Frontal cortex (tissue), 4 donors: ENCODE results near the gene LSM14B. TPM values are rescaled to one million over a fixed set of nuclear protein-coding genes. Genes with fewer than 3 reads are reported as not detected.
"Not testable (repeated sequence)": the region's sequence is repeated elsewhere in the genome, so short reads cannot be mapped to it uniquely, and the experiment has no call there.

Experiments used
- DNase-seq, 2 donors: peaks; one replicate each; pipeline ENCODE4 v3.0.0; 2012; ENCODE audit warnings: low spot score in 2 of 2
- FAIRE-seq: peaks from 2 replicates; lab custom pipeline; 2012; peaks lifted over from hg19 to GRCh38; lab: Jason Lieb, UNC
- total RNA-seq: library from RNA; depleted of rRNA; stranded (reverse); fragments of >200 nt; gene quantifications from one replicate; pipeline ENCODE4 v1.2.3, GENCODE V29; 2014
- donor health status: control.
- donor health status: control.
- donor health status: control.

LSM14B gene
- total RNA-seq, 1 donor from 2014 or later: 97.8 TPM

DNA sequence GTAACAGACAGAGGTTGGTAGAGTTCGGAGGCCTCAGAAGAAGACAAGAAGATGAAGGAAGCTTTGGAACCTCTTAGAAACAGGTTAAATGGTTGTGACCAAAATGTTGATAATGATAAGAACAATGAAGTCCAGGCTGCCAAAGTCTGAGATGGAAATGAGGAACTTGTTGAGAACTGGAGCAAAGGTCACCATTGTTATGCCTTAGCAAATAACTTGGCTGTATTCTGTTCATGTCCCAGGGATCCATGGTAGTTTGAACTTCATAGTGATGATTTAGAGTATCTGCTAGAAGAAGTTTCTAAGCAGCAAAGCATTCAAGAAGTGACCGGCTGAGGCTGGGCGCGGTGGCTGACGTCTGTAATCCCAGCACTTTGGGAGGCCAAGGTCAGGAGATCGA is 11.1 kb upstream of the LSM14B start:
- no peak for FAIRE-seq
- no peak for DNase-seq

DNA sequence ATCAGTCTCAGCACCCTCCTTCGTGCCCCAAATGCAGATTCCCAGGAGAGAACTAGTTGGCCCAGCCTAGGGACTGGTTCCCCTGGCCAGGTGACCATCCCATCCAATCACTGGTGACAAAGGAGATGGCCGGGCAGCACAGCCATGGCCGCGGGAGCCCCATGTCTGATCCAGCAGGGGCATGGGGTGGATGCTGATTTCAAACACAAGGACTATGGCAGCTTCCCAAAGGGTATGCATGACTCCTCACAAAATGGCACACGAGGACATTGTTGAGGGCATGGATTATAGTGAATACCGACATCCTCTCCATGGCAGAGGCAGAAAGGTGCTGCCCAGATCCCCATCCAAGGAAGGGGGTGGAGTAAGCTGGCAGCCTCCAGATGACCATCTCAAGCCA is 9.9 kb upstream of the LSM14B start:
- DNase-seq (no peak), FAIRE-seq (no peak)

DNA sequence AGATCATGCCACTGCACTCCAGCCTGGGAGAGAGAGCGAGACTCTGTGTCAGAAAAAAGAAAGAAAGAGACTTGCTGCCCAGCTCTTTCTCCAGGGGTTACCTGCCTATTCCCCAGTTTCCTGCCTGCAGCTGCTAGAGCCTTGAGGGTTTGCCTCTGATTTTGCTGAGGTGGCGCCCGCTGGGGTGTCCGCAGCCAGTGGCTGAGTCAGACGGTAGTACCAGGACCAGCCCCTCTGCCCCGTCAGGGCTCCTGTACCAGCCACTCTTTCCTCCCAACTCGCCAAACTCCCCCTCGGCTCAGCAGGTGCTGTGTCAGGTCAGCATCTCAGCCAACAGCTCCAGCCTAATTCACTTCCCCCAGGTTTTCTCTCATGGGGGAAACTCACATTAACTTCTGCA is 7.4 kb upstream of the LSM14B start:
- no peak for FAIRE-seq
- no peak for DNase-seq

DNA sequence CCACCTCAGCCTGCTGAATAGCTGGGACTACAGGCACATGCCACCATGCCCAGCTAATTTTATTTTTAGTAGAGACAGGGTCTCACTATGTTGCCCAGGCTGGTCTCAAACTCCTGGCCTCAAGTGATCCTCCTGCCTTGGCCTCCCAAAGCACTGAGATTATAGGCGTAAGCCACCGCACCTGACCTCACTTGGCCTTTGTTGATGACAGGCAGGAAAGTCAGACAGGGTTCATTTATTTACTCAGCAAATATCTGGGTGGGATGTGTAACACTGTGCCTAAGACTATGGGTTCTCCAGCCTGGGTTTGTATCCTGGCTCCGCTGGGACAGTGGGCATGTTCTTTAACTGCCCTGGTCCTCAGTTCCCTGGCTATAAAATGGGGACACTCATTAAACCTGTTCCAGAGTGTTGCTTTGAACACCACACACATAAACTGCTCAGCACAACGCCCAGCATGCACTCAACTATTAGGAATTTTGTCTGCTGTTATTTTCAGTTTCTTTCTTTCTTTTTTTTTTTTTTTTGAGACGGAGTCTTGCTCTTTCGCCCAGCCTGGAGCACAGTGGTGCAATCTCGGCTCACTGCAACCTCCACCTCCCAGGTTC is 6.4 kb upstream of the LSM14B start:
- not testable (repeated sequence) for DNase-seq, FAIRE-seq

DNA sequence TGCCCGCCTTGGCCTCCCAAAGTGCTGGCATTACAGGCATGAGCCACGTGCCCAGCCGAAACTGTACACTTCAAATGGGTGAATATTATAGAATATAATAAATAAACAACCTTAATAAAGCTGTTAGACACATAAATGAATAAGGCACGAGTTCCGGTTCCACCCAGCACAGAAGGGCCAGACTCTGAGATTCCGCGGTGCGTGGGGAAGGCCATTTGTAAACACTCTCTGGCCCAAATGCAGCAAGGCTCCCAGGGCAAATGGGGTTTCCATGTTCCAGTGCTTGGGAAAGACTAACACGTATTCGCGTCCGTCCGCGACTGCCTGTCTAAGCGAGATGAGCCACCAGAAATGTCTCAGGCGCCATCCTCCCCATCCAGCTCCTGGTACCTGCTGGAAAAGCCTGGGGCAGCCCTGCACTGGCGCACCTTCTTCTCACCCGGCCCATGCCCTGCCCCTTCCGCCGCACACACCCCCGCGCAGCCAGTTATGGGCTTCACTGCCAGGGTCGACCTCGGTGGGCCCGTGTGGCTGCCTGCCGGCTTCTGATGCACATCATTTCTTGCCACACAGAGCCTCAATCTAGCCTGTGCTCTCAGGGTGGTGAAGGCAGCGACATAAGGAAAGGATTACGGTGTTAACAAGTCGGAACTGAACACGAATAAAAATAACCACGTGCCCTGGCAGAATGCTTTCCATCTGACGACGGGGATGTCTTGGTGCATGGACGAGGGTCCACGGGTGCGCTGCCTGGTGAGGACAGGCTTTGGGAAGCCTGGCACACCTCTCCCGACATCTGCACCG is 5.5 kb upstream of the LSM14B start:
- no peak for FAIRE-seq
- DNase-seq: no peak

DNA sequence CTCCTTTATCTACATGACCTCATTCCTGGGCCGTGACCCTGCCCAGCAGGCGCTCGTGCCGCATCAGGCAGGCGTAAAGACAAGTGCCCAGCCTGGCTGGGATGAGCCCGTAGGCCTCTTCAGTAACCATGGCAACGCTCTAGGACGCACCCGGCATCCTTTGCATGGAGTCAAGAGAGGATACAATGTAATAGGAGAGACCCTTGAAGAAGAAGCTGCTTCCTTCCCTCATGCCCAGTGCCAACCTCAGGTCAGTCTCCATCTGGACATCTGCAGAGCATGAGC is 5.0 kb upstream of the LSM14B start:
- FAIRE-seq (no peak), DNase-seq (no peak)

DNA sequence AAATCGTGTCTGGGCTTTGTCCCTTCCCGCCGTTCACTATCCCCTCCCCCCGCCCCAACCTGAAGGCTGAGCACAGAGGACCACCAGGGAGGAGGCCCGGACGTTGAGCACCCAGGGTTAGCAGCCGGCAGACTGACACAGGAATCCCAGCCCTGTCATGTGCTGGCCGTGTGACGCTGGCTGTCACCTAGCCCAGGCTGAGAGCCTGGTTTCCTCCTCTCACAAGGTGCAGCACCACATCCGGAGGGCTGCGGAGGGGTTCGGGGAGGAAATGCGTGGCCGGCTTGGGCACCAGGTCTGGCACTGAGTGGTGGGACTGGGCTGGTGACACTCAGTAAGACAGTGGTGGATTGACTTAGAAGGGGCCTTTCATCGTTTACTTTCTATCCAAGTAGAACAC is 4.6 kb upstream of the LSM14B start:
- no peak for DNase-seq
- no peak for FAIRE-seq

DNA sequence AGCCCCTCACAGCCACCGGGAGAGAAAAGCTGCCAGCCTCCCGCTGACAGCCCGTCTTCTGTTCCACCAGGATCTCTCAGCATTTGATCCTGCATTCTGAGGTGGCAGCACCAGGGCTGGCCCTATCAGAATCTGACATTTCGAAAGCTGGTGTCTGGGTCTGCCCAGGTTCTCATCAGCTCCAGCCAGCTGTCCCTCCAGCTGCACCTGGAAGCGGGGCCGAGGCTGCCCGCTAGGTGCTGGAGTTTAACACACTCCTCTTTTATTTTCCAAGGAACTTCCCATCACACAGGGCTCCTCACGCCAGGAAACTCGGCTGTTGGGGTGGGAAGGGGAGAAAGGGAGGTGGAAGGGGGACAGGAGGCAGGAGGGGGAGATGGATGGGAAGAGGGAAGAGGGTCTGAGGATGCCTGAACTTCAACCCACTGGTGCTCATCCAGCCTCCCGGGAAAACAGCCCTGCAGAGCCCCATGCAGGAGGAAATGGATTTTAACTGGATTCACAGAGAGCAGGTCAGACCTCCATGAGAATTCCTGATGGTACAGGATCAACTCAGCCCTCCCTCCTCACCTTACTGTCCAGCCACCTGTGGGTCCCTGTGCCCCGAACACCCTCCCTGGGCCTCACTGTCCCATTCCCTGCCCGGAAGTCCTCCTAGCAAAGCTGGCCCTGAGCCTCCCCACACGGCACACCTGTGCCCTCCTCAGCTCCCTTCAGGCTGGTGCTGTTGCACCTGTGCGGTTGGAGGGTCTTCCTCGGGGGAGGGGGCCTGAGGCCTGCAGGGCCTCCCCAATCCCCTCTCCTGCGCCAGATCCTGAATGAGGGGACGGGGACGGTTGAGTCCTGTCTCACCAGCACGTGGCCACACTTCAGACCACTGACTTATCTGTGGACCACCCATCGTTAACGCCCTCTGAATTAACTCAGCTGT is 3.9 kb upstream of the LSM14B start:
- FAIRE-seq (no peak), DNase-seq (no peak)

DNA sequence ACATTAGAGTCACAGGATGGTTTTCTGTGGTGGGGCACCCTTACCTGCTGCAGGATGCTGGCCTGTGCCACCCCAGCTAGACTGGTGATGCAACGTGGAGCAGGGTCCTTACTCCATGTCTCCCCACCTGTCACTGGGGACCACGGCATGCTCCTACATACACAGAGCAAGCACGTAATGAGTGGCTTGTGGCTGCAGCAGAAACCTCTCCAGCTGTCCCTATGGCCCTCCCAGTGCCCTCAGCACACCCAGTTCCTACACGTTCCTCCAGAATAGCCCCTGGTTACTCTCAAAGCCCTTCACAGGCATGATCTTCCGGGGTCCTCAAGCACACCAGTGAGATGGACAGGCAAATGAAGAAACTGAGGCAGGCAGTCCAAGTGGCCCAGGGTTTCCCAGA is 3.2 kb upstream of the LSM14B start:
- FAIRE-seq (no peak), DNase-seq (no peak)

DNA sequence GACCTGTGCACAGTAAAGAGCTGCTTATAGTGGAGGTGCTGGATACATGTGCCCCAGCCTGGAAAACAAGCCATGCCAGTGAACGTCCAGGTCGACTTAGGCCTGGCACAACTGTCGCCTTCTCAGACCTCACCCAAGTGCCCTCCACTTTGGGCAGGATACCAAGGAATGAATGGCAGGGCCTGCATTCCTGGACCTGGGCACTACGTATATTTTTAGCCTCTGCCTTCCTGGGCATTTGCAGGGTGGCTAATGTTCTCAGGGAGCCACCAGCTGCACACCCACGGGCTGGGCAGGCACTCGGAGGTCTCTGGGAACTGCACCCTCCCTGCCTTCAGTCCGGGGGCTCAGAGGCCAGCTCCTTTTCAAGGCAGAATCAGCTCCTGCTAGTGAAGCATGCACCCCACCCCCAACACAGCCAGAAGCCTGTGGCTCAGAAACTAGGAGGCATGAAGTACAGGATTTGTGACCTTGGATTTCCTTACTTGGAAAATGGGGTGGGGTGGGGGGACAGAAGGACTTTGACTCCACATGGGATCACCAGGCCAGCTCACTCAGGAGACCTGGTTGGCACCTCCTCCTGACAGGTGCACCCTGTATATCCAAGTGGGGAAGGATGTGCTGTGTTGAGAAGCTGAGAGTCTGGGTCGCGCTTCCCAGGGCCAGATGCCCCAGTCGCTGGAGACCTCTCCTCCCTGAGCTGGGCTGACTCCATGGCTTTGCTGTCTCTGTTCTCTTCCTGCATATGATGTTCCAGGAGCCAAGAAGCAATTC is 2.5 kb upstream of the LSM14B start:
- DNase-seq (no peak), FAIRE-seq (no peak)

DNA sequence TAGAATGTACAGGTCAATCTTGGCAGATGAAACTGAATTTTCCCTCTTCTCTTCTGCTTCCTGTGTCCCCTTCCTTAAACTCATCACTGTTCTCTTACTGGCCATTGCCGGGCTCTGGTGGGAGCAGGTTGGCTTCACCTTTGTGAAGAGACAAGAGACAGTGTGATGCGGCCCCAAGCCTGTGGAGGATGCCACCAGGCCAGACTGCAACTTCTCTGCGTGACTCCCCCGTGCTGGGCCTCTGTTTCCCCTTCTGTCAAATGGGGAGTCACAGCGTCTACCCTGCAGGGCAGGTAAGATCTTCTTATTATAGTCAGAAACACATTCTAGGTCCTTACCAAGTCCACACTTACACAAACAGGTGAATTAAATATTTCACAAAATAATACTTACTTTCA is 1.9 kb upstream of the LSM14B start:
- FAIRE-seq: no peak
- no peak for DNase-seq

DNA sequence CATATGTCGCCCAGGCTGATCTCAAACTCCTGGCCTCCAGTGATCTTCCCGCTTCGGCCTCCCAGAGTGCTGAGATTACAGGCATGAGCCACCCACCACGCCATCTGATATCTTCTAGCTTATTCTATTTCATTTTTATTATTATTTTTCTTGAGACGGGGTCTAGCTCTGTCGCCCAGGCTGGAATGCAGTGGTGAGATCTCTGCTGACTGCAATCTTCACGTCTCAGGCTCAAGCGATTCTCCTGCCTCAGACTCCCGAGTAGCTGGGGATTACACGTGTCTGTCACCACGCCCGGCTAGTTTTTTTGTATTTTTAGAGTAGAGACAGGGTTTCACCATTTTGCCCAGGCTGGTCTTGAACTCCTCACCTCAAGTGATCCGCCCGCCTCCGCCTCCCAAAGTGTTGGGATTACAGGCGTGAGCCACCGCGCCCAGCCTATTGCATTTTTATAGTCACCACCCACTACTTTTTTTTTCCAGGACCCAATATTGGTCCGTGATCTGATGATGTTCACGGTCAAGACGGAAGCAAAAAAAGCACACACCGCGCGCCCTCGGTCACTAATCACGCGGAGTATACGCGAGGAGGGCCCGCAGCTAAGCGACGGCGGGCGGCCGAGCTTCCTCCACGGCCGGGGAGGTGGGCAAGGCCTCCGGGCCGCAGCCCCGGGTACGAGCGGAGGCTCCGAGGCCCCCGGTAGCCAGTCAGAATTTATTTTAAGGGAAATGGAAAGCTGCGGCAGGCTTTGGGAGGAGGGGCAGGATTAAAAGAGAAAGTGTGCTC is 1.1 kb upstream of the LSM14B start:
- FAIRE-seq (no peak), DNase-seq (no peak)

DNA sequence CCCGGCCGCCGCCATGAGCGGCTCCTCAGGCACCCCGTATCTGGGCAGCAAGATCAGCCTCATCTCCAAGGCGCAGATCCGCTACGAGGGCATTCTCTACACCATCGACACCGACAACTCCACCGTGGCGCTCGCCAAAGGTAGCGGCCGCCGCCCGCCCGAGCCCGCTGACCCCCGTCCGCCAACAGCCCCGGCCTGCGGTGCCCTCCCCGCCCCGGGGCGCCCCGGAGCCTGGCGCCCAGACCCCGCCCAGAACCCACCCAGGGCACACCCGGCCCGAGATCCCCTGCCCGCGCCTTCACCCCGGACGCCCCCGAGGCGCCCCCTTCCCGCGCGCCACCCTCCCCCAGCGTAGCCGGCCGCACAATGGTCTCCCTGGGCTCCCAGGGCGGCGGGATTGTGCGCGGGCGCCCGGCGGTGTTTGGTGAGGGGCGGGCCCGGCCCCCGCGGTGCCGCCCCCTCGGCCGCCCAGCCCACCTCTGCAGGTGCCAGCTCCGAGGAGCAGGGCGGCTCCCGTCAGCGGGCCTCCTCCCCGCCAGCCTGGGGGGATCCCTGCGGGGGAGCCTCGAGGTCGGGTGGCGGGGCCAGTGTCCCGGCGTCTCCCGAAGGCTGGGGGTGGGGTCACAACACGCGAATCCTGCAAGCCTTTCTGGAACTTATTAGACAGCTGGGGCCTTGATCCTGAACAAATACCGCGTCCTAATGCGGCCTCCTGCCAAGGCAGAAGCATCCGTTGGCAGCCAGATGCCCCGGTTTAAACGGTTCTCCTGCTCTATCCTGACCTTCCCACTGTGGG is 577 bp downstream of the LSM14B start:
- FAIRE-seq: no peak
- DNase-seq: peak in 1 of 2 donors; percentile 49

DNA sequence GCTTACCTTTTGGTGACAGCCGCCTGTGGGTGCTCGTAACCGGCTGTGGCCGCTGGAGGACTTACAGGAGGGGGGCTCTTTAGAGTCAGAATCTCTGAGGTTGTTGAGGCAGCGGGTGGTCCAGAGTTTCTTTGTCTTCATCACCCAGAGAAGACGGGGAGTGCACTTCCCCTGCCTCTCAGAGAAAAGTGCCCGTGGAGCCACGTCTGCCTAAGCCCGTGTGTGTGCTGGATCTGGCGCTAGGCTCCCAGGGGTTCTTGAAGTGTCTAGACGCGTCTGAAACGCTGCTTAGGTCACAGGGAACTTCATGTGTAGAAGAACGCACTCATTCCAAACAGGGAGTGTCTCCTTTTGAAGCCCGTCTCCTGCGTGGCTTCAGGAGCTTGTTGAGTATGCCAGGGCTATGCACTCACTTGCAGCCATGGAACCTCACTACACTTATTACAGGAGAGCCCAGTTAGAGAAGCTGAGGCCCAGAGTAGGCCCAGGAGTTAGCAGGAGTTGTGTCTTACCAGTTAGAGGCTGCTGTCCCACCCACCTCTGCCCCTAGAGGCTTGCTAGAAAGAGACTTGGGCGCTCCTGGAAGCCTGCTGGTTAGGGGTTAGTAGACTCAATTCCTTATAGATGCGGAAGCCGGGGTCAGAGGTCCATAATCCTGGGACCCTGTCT is 1.3 kb downstream of the LSM14B start:
- no peak for DNase-seq
- FAIRE-seq: no peak

DNA sequence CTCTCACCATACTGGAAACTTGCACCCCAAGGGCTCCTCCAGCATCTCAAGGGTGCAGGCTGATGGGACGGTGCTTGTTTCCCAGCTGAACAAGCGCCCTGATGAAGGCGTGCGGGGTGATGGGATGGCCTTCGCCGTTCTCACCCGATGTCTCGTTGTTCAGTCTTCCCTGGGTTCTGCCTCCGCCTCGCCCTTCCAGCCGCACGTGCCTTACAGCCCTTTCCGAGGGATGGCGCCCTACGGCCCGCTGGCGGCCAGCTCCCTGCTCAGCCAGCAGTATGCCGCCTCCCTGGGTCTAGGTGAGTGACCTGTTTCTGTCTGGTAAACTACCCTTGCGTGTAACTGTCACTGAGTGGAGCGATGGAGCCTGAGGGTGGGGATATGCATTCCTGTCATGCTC is 3.9 kb downstream of the LSM14B start:
- DNase-seq (no peak), FAIRE-seq (no peak)

DNA sequence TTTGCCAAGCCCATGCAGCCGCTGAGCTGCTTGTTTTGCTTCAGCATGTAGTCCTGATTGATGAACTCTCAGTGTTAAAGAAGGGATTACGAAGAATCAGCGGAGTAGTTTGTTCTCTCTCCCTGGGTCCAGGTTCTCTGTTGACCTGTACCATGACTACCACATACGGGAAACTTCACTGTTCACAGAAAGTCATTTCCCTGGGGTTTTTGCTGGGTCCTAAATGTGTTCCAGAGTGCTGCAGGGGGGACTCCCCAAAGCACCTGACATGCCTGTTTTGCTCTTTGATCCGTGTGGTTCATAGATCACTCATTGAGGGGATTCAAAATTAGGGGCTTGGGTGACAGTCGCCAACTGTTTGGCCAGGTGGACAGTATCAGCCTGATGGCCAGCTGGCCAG is 5.5 kb downstream of the LSM14B start:
- FAIRE-seq (no peak), DNase-seq (no peak)

DNA sequence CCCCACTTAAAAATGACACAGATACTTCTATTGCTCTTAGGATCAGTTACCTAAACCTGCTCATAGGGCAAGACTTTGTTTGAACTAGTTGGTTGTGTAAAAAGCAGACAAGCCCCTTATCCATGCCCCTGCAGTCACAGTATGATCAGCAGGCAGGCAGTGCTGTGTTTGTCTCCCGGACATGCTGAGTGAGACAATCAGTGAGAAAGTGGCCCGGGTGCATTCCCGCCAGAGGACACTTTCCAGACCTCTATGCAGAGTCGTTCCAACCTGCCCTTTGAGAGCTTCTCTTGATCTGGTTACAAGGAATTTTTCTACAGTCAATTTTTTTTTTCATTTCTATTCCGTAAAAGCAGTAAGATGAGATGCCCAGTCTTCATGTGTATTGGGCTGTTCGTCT is 6.2 kb downstream of the LSM14B start:
- no peak for DNase-seq
- FAIRE-seq: no peak
